ENCODE measurements around the gene PAEP.

PAEP gene

GRCh38 chr9:135613946-135614805 lies 52.6 kb downstream of the PAEP start:
- intact Hi-C loops (cut with DNase I; ENCODE audit: low total_unique reads): no loop called here
- no peaks in the 10 kb centered on the region for H3K9me3 ChIP-seq
- no peak overlapping the region for H3K4me3 ChIP-seq
- DNase-seq: peak in 1 of 2 donors; percentile 60
- H3K36me3 ChIP-seq: no peaks in the 10 kb centered on the region
- H3K27ac ChIP-seq: no peak overlapping the region
- H3K4me1 ChIP-seq: no peaks in the 10 kb centered on the region
- TF ChIP-seq, protein P1, sequence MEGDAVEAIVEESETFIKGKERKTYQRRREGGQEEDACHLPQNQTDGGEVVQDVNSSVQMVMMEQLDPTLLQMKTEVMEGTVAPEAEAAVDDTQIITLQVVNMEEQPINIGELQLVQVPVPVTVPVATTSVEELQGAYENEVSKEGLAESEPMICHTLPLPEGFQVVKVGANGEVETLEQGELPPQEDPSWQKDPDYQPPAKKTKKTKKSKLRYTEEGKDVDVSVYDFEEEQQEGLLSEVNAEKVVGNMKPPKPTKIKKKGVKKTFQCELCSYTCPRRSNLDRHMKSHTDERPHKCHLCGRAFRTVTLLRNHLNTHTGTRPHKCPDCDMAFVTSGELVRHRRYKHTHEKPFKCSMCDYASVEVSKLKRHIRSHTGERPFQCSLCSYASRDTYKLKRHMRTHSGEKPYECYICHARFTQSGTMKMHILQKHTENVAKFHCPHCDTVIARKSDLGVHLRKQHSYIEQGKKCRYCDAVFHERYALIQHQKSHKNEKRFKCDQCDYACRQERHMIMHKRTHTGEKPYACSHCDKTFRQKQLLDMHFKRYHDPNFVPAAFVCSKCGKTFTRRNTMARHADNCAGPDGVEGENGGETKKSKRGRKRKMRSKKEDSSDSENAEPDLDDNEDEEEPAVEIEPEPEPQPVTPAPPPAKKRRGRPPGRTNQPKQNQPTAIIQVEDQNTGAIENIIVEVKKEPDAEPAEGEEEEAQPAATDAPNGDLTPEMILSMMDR (IDR thresholded peaks at IDR 0.05): no peak
- peaks cover 0 to 74% of the 10 kb centered on the region in 2 donors for H3K27me3 ChIP-seq

DNA sequence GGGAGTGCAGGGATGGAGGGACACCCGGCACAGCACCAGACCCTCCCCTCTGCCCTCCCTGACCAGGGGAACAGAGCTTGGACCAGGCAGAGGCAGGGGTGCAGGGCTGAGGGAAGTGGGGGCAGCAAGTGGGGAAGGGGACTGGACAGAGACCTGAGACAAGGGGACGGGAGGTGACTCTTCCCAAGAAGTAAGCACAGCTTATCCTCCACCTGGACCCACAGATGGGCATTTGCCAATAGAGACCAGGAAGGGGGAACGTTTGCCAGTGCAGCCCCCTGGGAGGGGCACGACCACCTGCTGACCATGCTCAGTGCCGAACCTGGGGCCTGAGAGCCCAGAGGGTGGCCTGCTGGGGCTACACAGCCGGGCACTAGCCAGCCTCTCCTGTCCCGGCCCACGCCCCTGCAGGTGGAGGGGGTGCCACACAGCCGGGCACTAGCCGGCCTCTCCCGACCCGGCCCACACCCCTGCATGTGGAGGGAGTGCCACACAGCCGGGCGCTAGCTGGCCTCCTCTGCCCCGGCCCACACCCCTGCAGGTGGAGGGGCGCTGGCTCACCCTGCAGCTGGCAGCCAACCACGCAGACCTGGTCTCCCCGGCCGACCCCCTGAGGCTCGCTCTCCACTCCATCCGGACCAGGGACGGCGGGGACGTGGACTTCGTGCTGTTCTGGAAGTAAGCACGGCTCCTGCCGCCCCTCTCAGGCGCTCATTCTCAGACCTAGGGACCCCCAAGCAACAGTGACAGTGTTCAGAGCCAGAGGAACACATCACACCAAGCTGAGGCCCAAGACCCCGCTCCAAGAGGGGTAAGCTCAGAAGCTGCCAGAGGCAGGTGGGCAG lies 53.5 kb downstream of the PAEP start:
- Histone ChIP-seq H3K4me3 (no peak overlapping the region), H3K27ac (no peak overlapping the region), H3K9me3 (no peaks in the 10 kb centered on the region), H3K4me1 (no peaks in the 10 kb centered on the region), H3K27me3 (peaks cover 0 to 79% of the 10 kb centered on the region in 2 donors), H3K36me3 (no peaks in the 10 kb centered on the region)
- intact Hi-C loops (cut with DNase I; ENCODE audit: low total_unique reads): no loop called here
- DNase-seq: no peak
- TF ChIP-seq, protein P1 (IDR thresholded peaks at IDR 0.05): no peak

GRCh38 chr9:135615666-135616618 lies 54.4 kb downstream of the PAEP start:
- H3K27me3 ChIP-seq: peaks cover 0 to 74% of the 10 kb centered on the region in 2 donors
- intact Hi-C loops (cut with DNase I; ENCODE audit: low total_unique reads): no loop called here
- no peak for DNase-seq

More at GRCh38 chr9:135615666-135616618, 54.4 kb downstream of the PAEP start:
- no peaks in the 10 kb centered on the region for H3K36me3 ChIP-seq
- H3K4me1 ChIP-seq: no peaks in the 10 kb centered on the region
- TF ChIP-seq, protein P1 (IDR thresholded peaks at IDR 0.05): no peak
- H3K9me3 ChIP-seq: no peaks in the 10 kb centered on the region
- no peak overlapping the region for H3K27ac ChIP-seq
- H3K4me3 ChIP-seq: no peak overlapping the region

Measured in tibial artery (tissue), 4 donors.